Nucleus accumbens (tissue), 56 donors: ENCODE data around the gene NDUFAF8.
A peak's percentile ranks its signal among the peaks of the same experiment; 100 is the strongest.

ENCODE experiments used
- DNase-seq, 56 donors: peaks; one replicate each; lab custom pipeline; 2025; lab: John Stamatoyannopoulos, UW

The NDUFAF8 gene

GRCh38 chr17:81237591-81238489 is 1.3 kb upstream of the NDUFAF8 start:
- no peak for DNase-seq

GRCh38 chr17:81238490-81238814 is 666 bp upstream of the NDUFAF8 start:
- DNase-seq: no peak

- DNase-seq: peak in 2 of 56 donors; percentile 28 to 31
Observed at GRCh38 chr17:81239714-81240555, 817 bp downstream of the NDUFAF8 start.

- DNase-seq: no peak
Observed at GRCh38 chr17:81240761-81241160, 1.6 kb downstream of the NDUFAF8 start.

GRCh38 chr17:81241203-81241602 is 2.1 kb downstream of the NDUFAF8 start:
- DNase-seq: no peak

GRCh38 chr17:81241648-81242420 is 2.7 kb downstream of the NDUFAF8 start:
- peak in 35 of 56 donors; percentile 5 to 69 (median 25) for DNase-seq

GRCh38 chr17:81242421-81243332 is 3.6 kb downstream of the NDUFAF8 start:
- DNase-seq: peak in 1 of 56 donors; percentile 16

GRCh38 chr17:81243333-81243664 is 4.2 kb downstream of the NDUFAF8 start:
- DNase-seq: no peak

- DNase-seq: no peak
Observed at GRCh38 chr17:81244358-81245023, 5.4 kb downstream of the NDUFAF8 start.

- no peak for DNase-seq
Observed at GRCh38 chr17:81245024-81245664, 6.0 kb downstream of the NDUFAF8 start.

GRCh38 chr17:81245665-81246342 is 6.7 kb downstream of the NDUFAF8 start:
- no peak for DNase-seq

GRCh38 chr17:81246343-81246670 is 7.2 kb downstream of the NDUFAF8 start:
- no peak for DNase-seq

- DNase-seq: no peak
Observed at GRCh38 chr17:81246679-81247338, 7.7 kb downstream of the NDUFAF8 start.

- DNase-seq: no peak
Observed at GRCh38 chr17:81247339-81247990, 8.3 kb downstream of the NDUFAF8 start.

- no peak for DNase-seq
Observed at GRCh38 chr17:81248649-81249048, 9.5 kb downstream of the NDUFAF8 start.

- DNase-seq: no peak
Observed at GRCh38 chr17:81249223-81250040, 10.3 kb downstream of the NDUFAF8 start.
